ENCODE data around the gene LGALS7.

Gene LGALS7

DNA sequence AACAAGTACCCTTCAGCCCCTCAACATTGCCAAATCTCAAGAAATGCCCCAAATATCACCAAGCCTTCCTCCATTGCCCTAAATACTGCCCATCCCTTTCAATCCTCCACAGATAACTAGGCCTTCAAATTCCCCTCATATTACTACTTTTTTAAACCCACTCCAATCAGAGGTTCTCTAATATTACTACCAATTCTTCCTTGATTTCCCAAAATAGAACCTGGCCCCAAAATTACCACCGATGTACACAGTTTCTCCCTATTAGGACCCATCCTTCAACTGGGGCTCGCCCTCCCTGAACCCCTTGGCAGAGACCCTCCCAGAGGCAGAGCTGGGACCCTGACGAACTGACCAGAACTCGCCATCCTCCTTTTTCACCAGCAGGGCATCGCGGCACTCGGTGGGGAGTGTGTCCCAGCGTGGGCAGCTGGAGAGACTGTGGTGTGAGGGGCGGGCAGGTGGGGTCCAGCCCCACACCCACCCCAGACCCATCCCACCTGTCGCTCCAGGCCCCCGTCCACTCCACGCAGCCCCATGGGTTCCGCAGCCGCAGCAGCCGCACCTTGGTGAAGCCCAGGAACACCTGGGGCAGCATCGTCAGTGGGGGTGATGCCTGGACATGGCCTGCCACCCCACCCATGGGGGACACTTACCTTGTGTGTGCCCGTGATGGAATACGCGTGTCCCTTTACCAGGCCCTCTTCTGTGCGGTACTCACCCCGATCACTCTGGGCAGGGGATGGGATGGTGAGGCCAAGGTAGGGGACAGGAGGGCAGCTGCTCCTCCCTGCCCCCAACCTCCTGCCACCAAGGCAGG lies 35.2 kb downstream of the LGALS7 start:
- no peak for DNase-seq

GRCh38 chr19:38737281-38737865 lies 35.9 kb downstream of the LGALS7 start:
- DNase-seq = no peak

- peak; percentile 30 for DNase-seq
Observed at GRCh38 chr19:38736413-38737280, 36.7 kb downstream of the LGALS7 start.

DNA sequence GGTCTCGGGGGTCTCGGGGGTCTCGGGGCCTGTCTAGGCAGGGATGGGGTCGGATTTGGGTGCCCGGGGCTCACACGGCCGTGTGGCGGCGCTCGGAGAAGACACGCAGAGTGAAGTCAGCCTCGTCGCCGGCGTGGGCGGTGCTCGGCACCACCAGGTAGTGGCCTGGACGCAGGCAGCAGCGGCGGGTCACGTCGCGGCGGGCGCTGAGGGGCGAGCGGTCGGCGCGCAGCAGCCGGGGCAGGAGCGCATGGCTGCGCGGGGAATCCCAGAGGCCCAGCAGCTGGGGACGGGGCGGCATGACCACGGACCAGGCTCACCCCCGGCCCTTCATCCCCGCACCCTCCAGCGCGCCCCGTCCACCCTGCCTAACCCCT lies 37.3 kb downstream of the LGALS7 start:
- DNase-seq = peak; percentile 29

DNA sequence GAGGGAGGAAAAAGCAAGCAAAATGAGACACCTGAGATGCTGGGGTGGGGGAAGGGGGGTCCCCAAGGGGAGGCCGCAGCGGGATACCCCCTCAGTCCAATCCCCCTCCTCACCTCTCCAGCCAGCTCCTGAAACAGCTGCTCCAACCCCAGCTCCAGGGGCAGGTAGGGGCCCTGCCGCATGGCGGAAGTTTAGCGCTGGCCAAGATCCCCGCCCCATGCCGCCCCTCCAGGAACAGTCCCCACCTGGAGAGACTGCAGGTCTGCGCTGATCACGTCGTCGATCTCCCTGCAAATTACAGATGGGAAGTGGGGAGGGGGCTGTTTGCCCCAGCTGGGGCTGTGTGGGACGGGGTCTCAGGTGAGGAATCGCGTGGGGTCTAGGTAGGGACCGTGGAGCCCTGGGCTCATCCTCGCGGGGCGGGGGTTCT lies 38.0 kb downstream of the LGALS7 start:
- DNase-seq = no peak

DNA sequence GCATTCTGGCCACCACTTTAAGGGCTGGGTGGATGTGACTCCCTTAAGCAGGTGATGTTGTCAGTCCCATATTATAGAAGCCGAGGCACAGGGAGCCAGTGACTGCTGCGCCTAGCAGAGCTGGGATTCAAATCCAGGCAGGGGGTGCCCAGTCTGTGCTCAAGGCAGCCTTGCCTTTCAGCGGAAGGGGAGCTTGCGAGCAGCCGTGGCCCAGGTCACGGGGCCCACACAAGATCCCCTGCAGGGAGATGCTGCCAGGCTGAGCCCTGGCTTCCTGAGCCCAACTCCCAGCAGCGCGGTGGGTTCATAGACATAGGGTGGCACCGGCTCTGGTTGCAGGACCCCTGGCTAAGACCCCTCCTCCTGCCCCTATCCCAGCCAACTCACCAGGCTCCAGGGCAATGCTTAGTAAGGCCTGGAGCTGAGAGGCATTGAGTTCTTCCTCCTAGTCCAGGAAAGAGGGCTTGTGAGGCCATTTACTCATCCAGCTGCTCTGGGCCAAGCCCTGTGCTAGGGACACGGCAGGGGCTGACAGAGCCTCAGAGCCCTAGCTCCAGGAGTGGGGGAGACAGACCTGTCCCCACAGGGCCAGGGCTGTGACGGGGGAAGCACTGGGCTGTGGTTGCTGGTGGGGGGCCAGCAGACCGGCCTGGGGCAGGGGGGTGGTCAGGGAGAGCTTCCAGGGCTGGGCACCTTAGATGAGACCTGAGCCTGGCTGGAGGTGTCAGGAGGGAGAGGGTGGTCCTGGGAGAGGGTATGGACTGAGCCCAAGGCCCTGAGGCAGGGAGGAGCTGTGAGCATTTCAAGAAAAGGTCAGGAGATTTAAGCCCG lies 38.7 kb downstream of the LGALS7 start:
- DNase-seq = no peak

GRCh38 chr19:38734176-38734425 lies 39.2 kb downstream of the LGALS7 start:
- peak; percentile 58 for DNase-seq

DNA sequence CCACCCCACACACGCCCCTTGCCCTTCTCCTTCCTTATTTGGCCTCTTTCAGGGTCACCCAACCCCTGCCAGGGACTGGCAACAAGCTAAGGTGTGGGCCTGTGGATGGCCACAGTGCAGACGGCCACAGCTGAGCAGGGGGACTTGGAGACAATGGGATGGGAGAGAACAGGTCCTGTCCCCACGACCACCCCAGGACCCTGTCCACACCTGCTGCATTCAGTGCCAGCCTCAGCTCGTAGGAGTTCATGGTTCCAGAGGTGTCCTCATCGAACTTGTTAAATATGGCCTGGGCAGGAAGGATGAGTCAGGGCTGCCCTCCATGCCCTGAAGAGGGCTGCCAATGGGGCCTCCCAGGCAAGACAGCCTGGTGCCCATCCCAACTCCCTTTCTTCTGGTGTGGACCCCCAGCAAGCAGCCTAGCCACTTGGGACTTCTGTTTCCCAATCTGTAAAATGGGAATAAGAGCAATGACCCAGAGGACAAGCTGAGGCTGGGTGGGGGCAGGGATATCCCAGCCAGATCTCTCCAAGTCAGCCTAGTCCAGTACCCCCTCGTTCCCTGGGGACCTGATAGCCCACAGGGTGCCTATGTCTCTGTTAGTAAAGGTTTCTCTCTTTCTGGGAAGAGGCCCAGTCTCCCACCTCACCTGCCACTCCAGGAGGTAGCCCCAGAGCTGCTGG lies 39.7 kb downstream of the LGALS7 start:
- peak; percentile 25 for DNase-seq

- DNase-seq = no peak
Observed at GRCh38 chr19:38733241-38733492, 40.1 kb downstream of the LGALS7 start.

DNA sequence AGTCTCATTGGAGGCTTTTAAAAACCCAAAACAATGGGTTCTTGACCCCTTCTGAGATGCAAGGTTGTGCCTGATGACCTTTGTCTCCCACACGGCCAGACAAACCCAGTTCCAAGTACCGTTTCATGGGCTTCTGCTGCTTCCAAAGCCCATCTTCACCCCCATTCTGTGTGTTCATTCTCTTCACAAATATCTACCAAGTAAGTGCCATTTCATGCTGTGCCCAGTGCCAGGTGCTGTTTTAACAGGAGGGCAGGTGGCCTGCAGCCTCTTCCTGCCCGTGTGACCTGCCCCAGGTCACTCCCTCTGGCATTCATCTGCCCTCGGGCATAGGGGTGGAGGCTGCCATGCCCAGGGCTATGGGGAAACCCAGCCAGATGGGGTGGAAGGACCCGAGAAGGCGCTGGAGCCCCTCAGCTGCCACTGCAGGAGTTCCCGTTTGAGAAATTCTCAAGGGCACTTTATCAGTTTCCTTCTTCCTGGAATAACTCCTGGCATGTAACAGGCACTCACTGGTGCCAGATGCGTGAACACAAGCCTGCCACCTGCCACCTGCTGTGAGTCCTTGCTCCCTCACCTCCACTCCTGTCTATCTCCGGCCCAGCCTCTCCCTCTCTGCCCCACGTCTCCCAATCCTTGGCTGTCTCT lies 41.5 kb downstream of the LGALS7 start:
- no peak for DNase-seq

- DNase-seq = no peak
Observed at GRCh38 chr19:38730731-38731589, 42.4 kb downstream of the LGALS7 start.

- DNase-seq = no peak
Observed at GRCh38 chr19:38730470-38730730, 42.9 kb downstream of the LGALS7 start.

DNA sequence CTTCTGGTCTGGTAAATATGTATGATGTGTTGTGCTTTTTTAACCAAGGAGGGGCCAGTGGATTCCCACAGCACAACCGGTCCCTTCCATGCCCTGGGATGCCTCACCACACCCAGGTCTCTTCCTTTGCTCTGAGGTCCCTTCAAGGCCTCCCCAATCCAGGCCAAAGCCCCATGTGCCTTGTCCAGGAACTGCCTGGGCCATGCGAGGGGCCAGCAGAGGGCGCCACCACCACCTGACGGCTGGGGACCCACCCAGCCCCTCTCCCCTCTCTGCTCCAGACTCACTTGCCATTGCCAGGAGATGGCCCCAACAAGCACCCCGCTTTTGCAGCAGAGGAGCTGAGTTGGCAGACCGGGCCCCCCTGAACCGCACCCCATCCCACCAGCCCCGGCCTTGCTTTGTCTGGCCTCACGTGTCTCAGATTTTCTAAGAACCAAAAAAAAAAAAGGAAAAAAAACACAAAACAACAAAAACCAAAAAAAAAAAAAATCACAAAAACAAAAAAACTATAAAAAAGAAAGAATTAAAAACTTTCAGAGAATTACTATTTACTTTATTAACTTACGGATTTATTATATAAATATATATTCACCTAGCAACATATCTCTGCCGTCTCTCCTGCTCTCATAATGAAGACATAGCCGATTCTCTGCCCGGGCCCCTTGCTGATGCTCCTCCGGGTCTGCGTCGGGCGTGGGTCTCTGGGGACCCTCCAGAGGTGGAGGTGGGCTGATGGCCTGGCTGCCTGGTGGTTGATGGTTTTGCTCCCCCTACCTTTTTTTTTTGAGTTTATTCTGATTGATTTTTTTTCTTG lies 43.5 kb downstream of the LGALS7 start:
- peak; percentile 73 for DNase-seq

- no peak for DNase-seq
Observed at GRCh38 chr19:38728752-38729541, 44.4 kb downstream of the LGALS7 start.

- no peak for DNase-seq
Observed at GRCh38 chr19:38727868-38728660, 45.3 kb downstream of the LGALS7 start.

- no peak for DNase-seq
Observed at GRCh38 chr19:38727306-38727867, 45.9 kb downstream of the LGALS7 start.

DNA sequence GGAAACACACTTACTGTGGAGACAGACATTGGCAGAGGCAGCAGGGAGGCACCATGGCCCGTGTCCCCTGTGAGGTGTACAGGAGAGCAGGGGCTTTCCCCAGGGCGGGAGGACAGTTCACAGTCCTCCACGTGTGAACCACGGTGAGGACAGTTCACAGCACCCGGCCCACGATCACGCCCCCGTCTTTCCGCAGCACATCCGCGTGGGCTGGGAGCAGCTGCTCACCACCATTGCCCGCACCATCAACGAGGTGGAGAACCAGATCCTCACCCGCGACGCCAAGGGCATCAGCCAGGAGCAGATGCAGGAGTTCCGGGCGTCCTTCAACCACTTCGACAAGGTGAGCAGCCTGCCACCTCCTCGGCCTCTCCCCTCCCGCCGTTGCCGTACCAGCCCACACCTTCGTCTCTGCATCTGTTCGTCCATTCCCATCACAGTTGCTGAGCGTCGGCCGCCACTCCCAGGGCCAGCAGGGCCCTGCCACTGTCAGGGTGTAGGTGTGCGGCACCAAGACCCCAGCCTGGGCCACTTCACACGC lies 46.5 kb downstream of the LGALS7 start:
- no peak for DNase-seq

- no peak for DNase-seq
Observed at GRCh38 chr19:38726284-38726673, 47.0 kb downstream of the LGALS7 start.
